Adrenal gland (tissue), 5 donors: ENCODE data around the gene ATP5MG.

Experiments used
- POLR2A ChIP-seq, 2 donors: fragments of 450-650 bp; IDR thresholded peaks; one replicate each; pipeline ENCODE4 v1.6.1; 2017; ENCODE audit warnings: antibody characterized with exemption in 2 of 2, mild to moderate bottlenecking in 2 of 2, moderate library complexity in 1 of 2
- TF ChIP-seq, protein P1 (sequence below), 6 experiments: fragments of 450-650 bp in 4 of 6; fragments of 200-600 bp in 2 of 6; sonication (generic) in 1 of 6; IDR thresholded peaks; 1 replicate in 5 of 6; 2 replicates in 1 of 6; pipeline versions ENCODE4 v1.5.1 to v1.8.0; 2016 to 2021; ENCODE audit warnings: antibody characterized with exemption in 6 of 6, mild to moderate bottlenecking in 2 of 6, moderate library complexity in 1 of 6
- donor health status: DM: no; HTN: no; CAD: no.

DNA sequence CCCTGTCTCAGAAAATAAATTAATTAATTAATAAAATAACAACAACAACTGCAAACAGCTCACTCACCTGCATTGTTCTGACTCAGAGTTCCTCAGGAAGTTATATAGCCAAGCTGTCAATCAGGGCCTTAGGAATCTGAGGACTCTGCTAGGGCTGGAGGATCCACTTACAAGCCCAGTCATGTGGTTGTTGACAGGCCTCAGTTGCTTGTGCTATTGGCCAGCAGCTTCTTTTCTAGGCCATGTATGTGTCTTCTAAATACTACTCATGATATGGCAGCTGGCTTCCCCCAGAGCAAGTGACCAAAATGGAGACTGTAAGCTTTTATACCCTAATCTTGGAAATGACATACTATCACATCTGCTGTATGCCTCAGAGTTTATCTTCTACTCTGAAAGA is 20.8 kb upstream of the ATP5MG start:
- TF ChIP-seq, protein P1, sequence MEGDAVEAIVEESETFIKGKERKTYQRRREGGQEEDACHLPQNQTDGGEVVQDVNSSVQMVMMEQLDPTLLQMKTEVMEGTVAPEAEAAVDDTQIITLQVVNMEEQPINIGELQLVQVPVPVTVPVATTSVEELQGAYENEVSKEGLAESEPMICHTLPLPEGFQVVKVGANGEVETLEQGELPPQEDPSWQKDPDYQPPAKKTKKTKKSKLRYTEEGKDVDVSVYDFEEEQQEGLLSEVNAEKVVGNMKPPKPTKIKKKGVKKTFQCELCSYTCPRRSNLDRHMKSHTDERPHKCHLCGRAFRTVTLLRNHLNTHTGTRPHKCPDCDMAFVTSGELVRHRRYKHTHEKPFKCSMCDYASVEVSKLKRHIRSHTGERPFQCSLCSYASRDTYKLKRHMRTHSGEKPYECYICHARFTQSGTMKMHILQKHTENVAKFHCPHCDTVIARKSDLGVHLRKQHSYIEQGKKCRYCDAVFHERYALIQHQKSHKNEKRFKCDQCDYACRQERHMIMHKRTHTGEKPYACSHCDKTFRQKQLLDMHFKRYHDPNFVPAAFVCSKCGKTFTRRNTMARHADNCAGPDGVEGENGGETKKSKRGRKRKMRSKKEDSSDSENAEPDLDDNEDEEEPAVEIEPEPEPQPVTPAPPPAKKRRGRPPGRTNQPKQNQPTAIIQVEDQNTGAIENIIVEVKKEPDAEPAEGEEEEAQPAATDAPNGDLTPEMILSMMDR (IDR thresholded peaks at IDR 0.05) = no peak
- no peak for TF ChIP-seq POLR2A (IDR thresholded peaks at IDR 0.05)
